HEK293 (cell line): Measurements from ENCODE around the gene VSTM4.

Experiments
- BCL6B ChIP-seq: fragments of 450-650 bp; formaldehyde crosslinking; IDR thresholded peaks from 2 replicates; pipeline ENCODE4 v1.5.1; 2017; ENCODE audit warnings: missing biosample characterization, missing genetic modification characterization
- CTCF ChIP-seq: fragments of 450-650 bp; formaldehyde crosslinking; IDR thresholded peaks from 2 replicates; pipeline ENCODE4 v1.5.1; 2016; ENCODE audit warnings: missing biosample characterization, missing genetic modification characterization
- KLF9 ChIP-seq: fragments of 450-650 bp; formaldehyde crosslinking; IDR thresholded peaks from 2 replicates; pipeline ENCODE4 v1.5.1; 2016; ENCODE audit warnings: missing biosample characterization, missing genetic modification characterization, low read depth
- RBAK ChIP-seq: fragments of 450-650 bp; formaldehyde crosslinking; IDR thresholded peaks from 2 replicates; pipeline ENCODE4 v1.5.1; 2016; ENCODE audit warnings: missing biosample characterization, missing genetic modification characterization
- REPIN1 ChIP-seq: fragments of 450-650 bp; formaldehyde crosslinking; IDR thresholded peaks from 2 replicates; pipeline ENCODE4 v1.5.1; 2017; ENCODE audit warnings: missing biosample characterization, missing genetic modification characterization, low read depth
- TCF7L2 ChIP-seq: IDR thresholded peaks from 2 replicates; pipeline ENCODE4 v1.6.1; 2011; ENCODE audit warnings: low read depth, mild to moderate bottlenecking, inconsistent platforms, low read length, moderate library complexity, borderline replicate concordance
- YY1 ChIP-seq: fragments of 450-650 bp; formaldehyde crosslinking; IDR thresholded peaks from 2 replicates; pipeline ENCODE4 v1.5.1; 2018; ENCODE audit warnings: missing biosample characterization, missing genetic modification characterization
- ZFP37 ChIP-seq: fragments of 450-650 bp; formaldehyde crosslinking; IDR thresholded peaks from 2 replicates; pipeline ENCODE4 v1.5.1; 2016; ENCODE audit warnings: missing biosample characterization, missing genetic modification characterization
- ZNF23 ChIP-seq: fragments of 450-650 bp; formaldehyde crosslinking; IDR thresholded peaks from 2 replicates; pipeline ENCODE4 v1.5.1; 2016; ENCODE audit warnings: missing biosample characterization, missing genetic modification characterization, borderline replicate concordance
- ZNF341 ChIP-seq: fragments of 450-650 bp; formaldehyde crosslinking; IDR thresholded peaks from 2 replicates; pipeline ENCODE4; 2016; ENCODE audit warnings: low read depth, missing biosample characterization, missing genetic modification characterization
- ZNF423 ChIP-seq: fragments of 450-650 bp; formaldehyde crosslinking; IDR thresholded peaks from 2 replicates; pipeline ENCODE4 v1.5.1; 2016; ENCODE audit warnings: missing biosample characterization, missing genetic modification characterization
- TF ChIP-seq, protein P1 (sequence below): fragments of 450-650 bp; formaldehyde crosslinking; IDR thresholded peaks from 2 replicates; pipeline ENCODE4 v1.5.1; 2016; ENCODE audit warnings: missing biosample characterization, missing genetic modification characterization
- TF ChIP-seq, protein P2 (sequence below): fragments of 450-650 bp; formaldehyde crosslinking; conservative IDR thresholded peaks from 2 replicates; pipeline ENCODE4 v1.5.1; 2016; ENCODE audit warnings: low read depth, missing biosample characterization, missing genetic modification characterization
- TF ChIP-seq, protein P3 (sequence below): fragments of 450-650 bp; formaldehyde crosslinking; IDR thresholded peaks from 2 replicates; pipeline ENCODE4 v1.5.1; 2016; ENCODE audit warnings: missing biosample characterization, missing genetic modification characterization, low read depth

- no peak for TF ChIP-seq ZNF423 (tag by site-specific recombination)
- TF ChIP-seq, protein P1, sequence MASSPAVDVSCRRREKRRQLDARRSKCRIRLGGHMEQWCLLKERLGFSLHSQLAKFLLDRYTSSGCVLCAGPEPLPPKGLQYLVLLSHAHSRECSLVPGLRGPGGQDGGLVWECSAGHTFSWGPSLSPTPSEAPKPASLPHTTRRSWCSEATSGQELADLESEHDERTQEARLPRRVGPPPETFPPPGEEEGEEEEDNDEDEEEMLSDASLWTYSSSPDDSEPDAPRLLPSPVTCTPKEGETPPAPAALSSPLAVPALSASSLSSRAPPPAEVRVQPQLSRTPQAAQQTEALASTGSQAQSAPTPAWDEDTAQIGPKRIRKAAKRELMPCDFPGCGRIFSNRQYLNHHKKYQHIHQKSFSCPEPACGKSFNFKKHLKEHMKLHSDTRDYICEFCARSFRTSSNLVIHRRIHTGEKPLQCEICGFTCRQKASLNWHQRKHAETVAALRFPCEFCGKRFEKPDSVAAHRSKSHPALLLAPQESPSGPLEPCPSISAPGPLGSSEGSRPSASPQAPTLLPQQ (tag by site-specific recombination) = no peak
- TF ChIP-seq CTCF (tag by site-specific recombination) = no peak
- TF ChIP-seq ZFP37 = no peak
- TF ChIP-seq REPIN1 (tag by site-specific recombination) = no peak
- TF ChIP-seq ZNF341 (tag by site-specific recombination) = no peak
- TF ChIP-seq BCL6B (tag by site-specific recombination) = no peak
- no peak for TF ChIP-seq YY1 (tag by site-specific recombination)
- TF ChIP-seq, protein P2, sequence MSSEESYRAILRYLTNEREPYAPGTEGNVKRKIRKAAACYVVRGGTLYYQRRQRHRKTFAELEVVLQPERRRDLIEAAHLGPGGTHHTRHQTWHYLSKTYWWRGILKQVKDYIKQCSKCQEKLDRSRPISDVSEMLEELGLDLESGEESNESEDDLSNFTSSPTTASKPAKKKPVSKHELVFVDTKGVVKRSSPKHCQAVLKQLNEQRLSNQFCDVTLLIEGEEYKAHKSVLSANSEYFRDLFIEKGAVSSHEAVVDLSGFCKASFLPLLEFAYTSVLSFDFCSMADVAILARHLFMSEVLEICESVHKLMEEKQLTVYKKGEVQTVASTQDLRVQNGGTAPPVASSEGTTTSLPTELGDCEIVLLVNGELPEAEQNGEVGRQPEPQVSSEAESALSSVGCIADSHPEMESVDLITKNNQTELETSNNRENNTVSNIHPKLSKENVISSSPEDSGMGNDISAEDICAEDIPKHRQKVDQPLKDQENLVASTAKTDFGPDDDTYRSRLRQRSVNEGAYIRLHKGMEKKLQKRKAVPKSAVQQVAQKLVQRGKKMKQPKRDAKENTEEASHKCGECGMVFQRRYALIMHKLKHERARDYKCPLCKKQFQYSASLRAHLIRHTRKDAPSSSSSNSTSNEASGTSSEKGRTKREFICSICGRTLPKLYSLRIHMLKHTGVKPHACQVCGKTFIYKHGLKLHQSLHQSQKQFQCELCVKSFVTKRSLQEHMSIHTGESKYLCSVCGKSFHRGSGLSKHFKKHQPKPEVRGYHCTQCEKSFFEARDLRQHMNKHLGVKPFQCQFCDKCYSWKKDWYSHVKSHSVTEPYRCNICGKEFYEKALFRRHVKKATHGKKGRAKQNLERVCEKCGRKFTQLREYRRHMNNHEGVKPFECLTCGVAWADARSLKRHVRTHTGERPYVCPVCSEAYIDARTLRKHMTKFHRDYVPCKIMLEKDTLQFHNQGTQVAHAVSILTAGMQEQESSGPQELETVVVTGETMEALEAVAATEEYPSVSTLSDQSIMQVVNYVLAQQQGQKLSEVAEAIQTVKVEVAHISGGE = no peak
- TF ChIP-seq RBAK (tag by site-specific recombination) = no peak
- TF ChIP-seq KLF9 = no peak
- TF ChIP-seq, protein P3, sequence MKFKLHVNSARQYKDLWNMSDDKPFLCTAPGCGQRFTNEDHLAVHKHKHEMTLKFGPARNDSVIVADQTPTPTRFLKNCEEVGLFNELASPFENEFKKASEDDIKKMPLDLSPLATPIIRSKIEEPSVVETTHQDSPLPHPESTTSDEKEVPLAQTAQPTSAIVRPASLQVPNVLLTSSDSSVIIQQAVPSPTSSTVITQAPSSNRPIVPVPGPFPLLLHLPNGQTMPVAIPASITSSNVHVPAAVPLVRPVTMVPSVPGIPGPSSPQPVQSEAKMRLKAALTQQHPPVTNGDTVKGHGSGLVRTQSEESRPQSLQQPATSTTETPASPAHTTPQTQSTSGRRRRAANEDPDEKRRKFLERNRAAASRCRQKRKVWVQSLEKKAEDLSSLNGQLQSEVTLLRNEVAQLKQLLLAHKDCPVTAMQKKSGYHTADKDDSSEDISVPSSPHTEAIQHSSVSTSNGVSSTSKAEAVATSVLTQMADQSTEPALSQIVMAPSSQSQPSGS (tag by site-specific recombination) = no peak
- no peak for TF ChIP-seq TCF7L2
- no peak for TF ChIP-seq ZNF23
Observed at GRCh38 chr10:49107111-49107886, 8.0 kb downstream of the VSTM4 start.
